Hippocampal formation (tissue), 2 donors: Measurements from ENCODE around the gene OR5K4.
"Not testable (repeated sequence)": the region's sequence is repeated elsewhere in the genome, so short reads cannot be mapped to it uniquely, and the experiment has no call there.

Experiments
- DNase-seq, 2 donors: peaks; one replicate each; lab custom pipeline; 2025; lab: John Stamatoyannopoulos, UW

The OR5K4 gene

GRCh38 chr3:98371853-98372252, 18.2 kb downstream of the OR5K4 start:
- DNase-seq: no peak

GRCh38 chr3:98372445-98372844, 18.8 kb downstream of the OR5K4 start:
- no peak for DNase-seq

GRCh38 chr3:98376631-98377030, 23.0 kb downstream of the OR5K4 start:
- DNase-seq: no peak

- no peak for DNase-seq
These were observed 34.5 kb downstream of the OR5K4 start for GRCh38 chr3:98388147-98388546.

GRCh38 chr3:98390366-98390765, 36.7 kb downstream of the OR5K4 start, which contains the start of gene OR5K3:
OR5K3 (plus strand) TSS chr3:98390666; CDS start chr3:98390666, 0 bp downstream.
- no peak for DNase-seq

GRCh38 chr3:98395101-98395500, 41.4 kb downstream of the OR5K4 start:
- no peak for DNase-seq

- DNase-seq: not testable (repeated sequence)
These were observed 42.8 kb downstream of the OR5K4 start for GRCh38 chr3:98396482-98396881.

GRCh38 chr3:98398513-98398912, 44.9 kb downstream of the OR5K4 start:
- no peak for DNase-seq

- no peak for DNase-seq
These were observed 48.9 kb downstream of the OR5K4 start for GRCh38 chr3:98402507-98402906.

- no peak for DNase-seq
These were observed 50.4 kb downstream of the OR5K4 start for GRCh38 chr3:98404010-98404409.
